Endothelial cell of umbilical vein (primary cell): ENCODE data around the gene DUSP15. TPM values are rescaled to one million over a fixed set of nuclear protein-coding genes. Genes with fewer than 3 reads are reported as not detected.

ENCODE experiments used
- BruUV-seq: library from RNA; stranded (reverse); fragments of 400-500 nt; replicated peaks from 2 replicates; lab custom pipeline; 2021; lab: Mats Ljungman, UMichigan
- CTCF ChIA-PET: fragments of 300-600, 350-600 bp; sonication (Branson Sonifier 250); formaldehyde crosslinking; loops from one replicate; lab custom pipeline; 2021; ENCODE audit warnings: antibody characterized with exemption, inconsistent platforms; lab: Charles Lee
- POLR2A ChIA-PET: fragments of 300-600, 350-600 bp; sonication (Branson Sonifier 250); formaldehyde crosslinking; loops from one replicate; lab custom pipeline; 2021; ENCODE audit warnings: antibody characterized with exemption, inconsistent platforms; lab: Charles Lee
- DNase-seq: peaks from one replicate; pipeline ENCODE4 v3.0.0-alpha.2; 2011; ENCODE audit warnings: low read depth, low spot score
- FAIRE-seq: peaks from 2 replicates; lab custom pipeline; 2011; peaks lifted over from hg19 to GRCh38; lab: Jason Lieb, UNC
- H2AFZ ChIP-seq: 2 replicates; pipeline ENCODE4 v1.6.0; 2012; ENCODE audit warnings: low read depth, low read length, control low read depth, inconsistent platforms
- H3K27ac ChIP-seq: 2 replicates; pipeline ENCODE4 v1.5.1; 2011; ENCODE audit warnings: low read depth, mild to moderate bottlenecking, control low read depth, low read length, moderate library complexity; ENCODE audit not compliant: insufficient read depth
- H3K27me3 ChIP-seq, 2 experiments: 2 replicates each; pipeline versions ENCODE4 v1.6.0 to v1.6.1; 2011; ENCODE audit warnings: low read length in 2 of 2, mixed read lengths in 1 of 2; ENCODE audit not compliant: control insufficient read depth in 2 of 2, insufficient read depth in 2 of 2
- H3K36me3 ChIP-seq, 2 experiments: 2 replicates in 1 of 2; 3 replicates in 1 of 2; pipeline ENCODE4 v1.5.1; 2011; ENCODE audit warnings: low read length in 2 of 2, mild to moderate bottlenecking in 1 of 2, moderate library complexity in 1 of 2; ENCODE audit not compliant: control insufficient read depth in 2 of 2, insufficient read depth in 2 of 2; ENCODE audit errors: extremely low read depth in 1 of 2
- H3K4me1 ChIP-seq: 3 replicates; pipeline ENCODE4 v1.5.1; 2011; ENCODE audit warnings: mild to moderate bottlenecking, low read length; ENCODE audit not compliant: control insufficient read depth, insufficient read depth; ENCODE audit errors: extremely low read depth
- H3K4me2 ChIP-seq: 2 replicates; pipeline ENCODE4 v1.6.1; 2011; ENCODE audit warnings: low read length, control low read depth, mixed read lengths; ENCODE audit not compliant: insufficient read depth
- H3K4me3 ChIP-seq, 3 experiments: fragments of 200-600 bp in 1 of 3; sonication (generic), shearing (Covaris generic) in 1 of 3; replicated peaks in 1 of 3; 2 replicates each; pipeline ENCODE4 v1.5.1; 2011 to 2016; ENCODE audit warnings: control low read depth in 3 of 3, low read length in 3 of 3, mild to moderate bottlenecking in 2 of 3, inconsistent platforms in 1 of 3, low read depth in 1 of 3, moderate library complexity in 1 of 3; ENCODE audit not compliant: insufficient read depth in 1 of 3
- H3K79me2 ChIP-seq: 2 replicates; pipeline ENCODE4 v1.6.0; 2012; ENCODE audit warnings: low read length, inconsistent platforms; ENCODE audit not compliant: control insufficient read depth, insufficient read depth
- H3K9ac ChIP-seq: replicated peaks from 2 replicates; pipeline ENCODE3; 2011; ENCODE audit warnings: low read length, control low read depth; ENCODE audit not compliant: insufficient read depth; ENCODE audit errors: extremely low read depth
- H3K9me1 ChIP-seq: replicated peaks from 3 replicates; pipeline ENCODE4 v1.6.0; 2011; ENCODE audit warnings: mild to moderate bottlenecking, low read length; ENCODE audit not compliant: control insufficient read depth, insufficient read depth; ENCODE audit errors: extremely low read depth
- H3K9me3 ChIP-seq: replicated peaks from 2 replicates; pipeline ENCODE4 v1.5.1; 2012; ENCODE audit warnings: low read length, inconsistent platforms; ENCODE audit not compliant: control insufficient read depth, insufficient read depth
- H4K20me1 ChIP-seq: replicated peaks from 2 replicates; pipeline ENCODE3; 2011; ENCODE audit warnings: mild to moderate bottlenecking, low read length; ENCODE audit not compliant: control insufficient read depth, insufficient read depth; ENCODE audit errors: extremely low read depth
- EZH2 ChIP-seq: IDR thresholded peaks from 2 replicates; pipeline ENCODE4 v1.6.1; 2012; ENCODE audit warnings: borderline replicate concordance, low read depth, mild to moderate bottlenecking, moderate library complexity, low read length, inconsistent platforms; ENCODE audit not compliant: severe bottlenecking
- FOS ChIP-seq: IDR thresholded peaks from 2 replicates; pipeline ENCODE4 v1.6.1; 2011; ENCODE audit warnings: mild to moderate bottlenecking, low read length, moderate library complexity, borderline replicate concordance; ENCODE audit not compliant: insufficient read depth
- GATA2 ChIP-seq: IDR thresholded peaks from 2 replicates; pipeline ENCODE4 v1.7.0; 2011; ENCODE audit warnings: low read depth, mild to moderate bottlenecking, moderate library complexity, mixed read lengths, low read length; ENCODE audit not compliant: insufficient read length, insufficient read depth
- JUN ChIP-seq: IDR thresholded peaks from 2 replicates; pipeline ENCODE4 v1.6.1; 2011; ENCODE audit warnings: borderline replicate concordance, low read depth; ENCODE audit not compliant: insufficient read length, insufficient read depth
- MYC ChIP-seq: IDR thresholded peaks from one replicate; pipeline ENCODE4 v1.6.1; 2011; ENCODE audit warnings: mild to moderate bottlenecking, low read depth, low read length
- POLR2A ChIP-seq: IDR thresholded peaks from 2 replicates; pipeline ENCODE4 v1.6.1; 2012; ENCODE audit warnings: low read depth, mild to moderate bottlenecking, control low read depth, low read length
- POLR2AphosphoS5 ChIP-seq: IDR thresholded peaks from 2 replicates; pipeline ENCODE4 v1.6.1; 2012; ENCODE audit warnings: low read depth, mild to moderate bottlenecking, control low read depth, low read length, moderate library complexity; ENCODE audit not compliant: insufficient read depth
- dilution Hi-C: fragments of 300-500 bp; cut with MboI; formaldehyde crosslinking; loops from one replicate; pipeline ENCODE4 v1.15.0; 2019; ENCODE audit warnings: low sequenced_read_pairs; ENCODE audit not compliant: extremely low pct_ligation_motif_present
- intact Hi-C: fragments of 100-400 bp; cut with micrococcal nuclease; formaldehyde crosslinking; loops from one replicate; pipeline ENCODE4 v1.10.0; 2022
- polyA plus RNA-seq, 4 experiments: library from polyadenylated mRNA; depleted of rRNA in 3 of 4; stranded (reverse) in 3 of 4; unstranded in 1 of 4; fragments of >200 nt; gene quantifications; 2 replicates each; pipeline versions ENCODE4 v1.2.1 to v1.2.3, GENCODE V29; 2011 to 2012; ENCODE audit warnings: missing spikeins in 1 of 4
- total RNA-seq: library from RNA; stranded (reverse); gene quantifications from 2 replicates; pipeline ENCODE4 v1.2.3, GENCODE V29; 2021
- TF ChIP-seq, protein P1 (sequence below): IDR thresholded peaks from 2 replicates; pipeline ENCODE4 v1.6.1; 2011; ENCODE audit not compliant: insufficient read depth, insufficient read length
- TF ChIP-seq, protein P2 (sequence below), 2 donors: IDR thresholded peaks; 1 replicate in 1 of 2; 2 replicates in 1 of 2; pipeline ENCODE4 v1.5.1; 2011; ENCODE audit warnings: low read length in 2 of 2, mild to moderate bottlenecking in 2 of 2, moderate library complexity in 2 of 2, control low read depth in 1 of 2, inconsistent platforms in 1 of 2, low read depth in 1 of 2; ENCODE audit not compliant: insufficient read depth in 1 of 2; ENCODE audit errors: extremely low read depth in 1 of 2

The DUSP15 gene
- total and polyA plus RNA-seq, 2 donors (not counting 3 experiments of a cell fraction or from before 2014, with no cell fraction given), result 0.33 TPM; not detected in 1

DNA sequence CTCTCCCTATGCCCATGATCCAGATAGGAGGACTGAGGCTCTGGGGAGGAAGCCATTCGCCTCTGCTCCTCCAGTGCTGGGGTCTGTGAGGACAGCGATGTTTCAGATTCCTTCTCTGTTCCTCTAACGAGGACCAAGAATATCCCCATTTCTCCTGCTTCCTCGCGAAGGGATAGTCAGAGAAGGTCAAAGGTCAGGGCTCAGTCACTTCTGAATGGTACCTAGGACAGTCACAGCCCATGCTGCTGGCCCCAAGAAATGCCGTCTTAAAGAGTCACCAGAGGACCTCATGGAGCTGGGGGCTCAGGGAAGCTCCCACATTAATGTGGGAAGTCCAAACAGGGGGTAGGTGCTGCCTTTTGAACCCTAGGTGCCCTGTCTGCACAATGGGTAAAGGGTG lies 27.0 kb downstream of the DUSP15 start:
- POLR2A ChIA-PET, result no interaction called here
- no peak for TF ChIP-seq MYC
- no peak for TF ChIP-seq GATA2
- Histone ChIP-seq H3K9ac (no peak overlapping the region), H2AFZ (no peak overlapping the region), H3K9me1 (no peaks in the 10 kb centered on the region), H3K9me3 (no peaks in the 10 kb centered on the region), H3K4me2 (no peak overlapping the region), H4K20me1 (no peaks in the 10 kb centered on the region), H3K27me3 (no peaks in the 10 kb centered on the region), H3K4me3 (no peak overlapping the region), H3K27ac (peak overlapping the region; percentile 64), H3K79me2 (no peaks in the 10 kb centered on the region), H3K36me3 (no peaks in the 10 kb centered on the region), H3K4me1 (peaks cover 27% of the 10 kb centered on the region)
- CTCF ChIA-PET, result interaction anchor here (1.0 to 18.2 kb wide), 5 partner anchors 9 to 188 kb away, joined by 3 to 619 read pairs (median 4); partner anchors contain the start of genes MYLK2 and PDRG1
- intact Hi-C loops (no loop called here), dilution Hi-C loops (no loop called here)
- no peak for DNase-seq
- BruUV-seq, result no TSS peak
- FAIRE-seq, result no peak

DNA sequence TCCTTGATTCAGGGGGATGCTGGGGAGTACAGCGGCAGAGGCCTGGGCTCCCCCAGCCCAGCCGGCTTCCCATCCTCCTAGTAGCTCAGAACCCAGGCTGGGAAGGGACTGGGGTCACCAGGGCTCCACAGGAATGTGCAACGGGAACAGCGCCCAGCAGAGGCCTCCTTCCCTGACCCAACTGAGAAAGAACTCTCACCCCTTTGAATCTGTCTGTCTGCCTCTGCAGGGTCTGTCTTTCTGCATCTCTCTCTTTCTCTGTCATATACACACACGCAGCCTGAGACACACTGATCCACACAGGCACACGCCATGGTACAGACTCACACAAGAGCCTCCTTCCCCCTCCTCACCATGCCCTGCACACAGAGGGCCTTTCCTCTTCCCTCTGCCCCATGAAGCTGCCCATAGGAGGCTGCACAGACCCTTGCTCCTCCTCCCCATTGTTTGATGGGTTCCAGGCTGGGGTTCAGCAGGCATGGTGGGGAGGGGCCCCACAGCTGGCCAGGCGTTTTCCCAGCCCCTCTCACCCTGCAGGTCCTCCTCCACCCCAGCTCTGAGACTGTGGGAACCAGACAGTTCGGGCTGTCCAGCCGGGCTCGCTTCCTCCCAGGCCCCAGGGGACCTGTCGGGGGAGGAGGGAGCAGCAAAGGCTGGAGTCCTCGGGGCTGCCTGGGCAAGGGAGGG lies 27.7 kb downstream of the DUSP15 start:
- DNase-seq (peak; percentile 44), FAIRE-seq (no peak)
- no TSS peak for BruUV-seq
- CTCF ChIA-PET, result interaction anchor here (1.0 to 18.2 kb wide), 5 partner anchors 10 to 188 kb away, joined by 3 to 619 read pairs (median 4); partner anchors contain the start of genes MYLK2 and PDRG1
- no peak overlapping the region for H3K4me3 ChIP-seq
- TF ChIP-seq GATA2, result no peak
- TF ChIP-seq, protein P1, sequence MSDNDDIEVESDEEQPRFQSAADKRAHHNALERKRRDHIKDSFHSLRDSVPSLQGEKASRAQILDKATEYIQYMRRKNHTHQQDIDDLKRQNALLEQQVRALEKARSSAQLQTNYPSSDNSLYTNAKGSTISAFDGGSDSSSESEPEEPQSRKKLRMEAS, result no peak
- no peak for TF ChIP-seq POLR2A
- TF ChIP-seq MYC, result no peak
- no peak for TF ChIP-seq FOS
- no peak for TF ChIP-seq POLR2AphosphoS5
- no peak for TF ChIP-seq EZH2
- no peak for TF ChIP-seq JUN
- TF ChIP-seq, protein P2, sequence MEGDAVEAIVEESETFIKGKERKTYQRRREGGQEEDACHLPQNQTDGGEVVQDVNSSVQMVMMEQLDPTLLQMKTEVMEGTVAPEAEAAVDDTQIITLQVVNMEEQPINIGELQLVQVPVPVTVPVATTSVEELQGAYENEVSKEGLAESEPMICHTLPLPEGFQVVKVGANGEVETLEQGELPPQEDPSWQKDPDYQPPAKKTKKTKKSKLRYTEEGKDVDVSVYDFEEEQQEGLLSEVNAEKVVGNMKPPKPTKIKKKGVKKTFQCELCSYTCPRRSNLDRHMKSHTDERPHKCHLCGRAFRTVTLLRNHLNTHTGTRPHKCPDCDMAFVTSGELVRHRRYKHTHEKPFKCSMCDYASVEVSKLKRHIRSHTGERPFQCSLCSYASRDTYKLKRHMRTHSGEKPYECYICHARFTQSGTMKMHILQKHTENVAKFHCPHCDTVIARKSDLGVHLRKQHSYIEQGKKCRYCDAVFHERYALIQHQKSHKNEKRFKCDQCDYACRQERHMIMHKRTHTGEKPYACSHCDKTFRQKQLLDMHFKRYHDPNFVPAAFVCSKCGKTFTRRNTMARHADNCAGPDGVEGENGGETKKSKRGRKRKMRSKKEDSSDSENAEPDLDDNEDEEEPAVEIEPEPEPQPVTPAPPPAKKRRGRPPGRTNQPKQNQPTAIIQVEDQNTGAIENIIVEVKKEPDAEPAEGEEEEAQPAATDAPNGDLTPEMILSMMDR (IDR thresholded peaks at IDR 0.05; ENCODE audit: extremely low read depth in 1 of 2, insufficient read depth in 1 of 2, low read depth in 1 of 2, low read length in 2 of 2), result no peak
- H3K27me3 ChIP-seq, result no peaks in the 10 kb centered on the region
- intact Hi-C loops (loop anchor here (1.0 kb wide), 1 partner anchor 19 kb away; no protein-coding TSS in a partner anchor), dilution Hi-C loops (no loop called here)
- H3K79me2 ChIP-seq, result no peaks in the 10 kb centered on the region
- POLR2A ChIA-PET, result no interaction called here
- peak overlapping the region; percentile 41 for H3K9ac ChIP-seq
- no peaks in the 10 kb centered on the region for H3K36me3 ChIP-seq
- peak overlapping the region; percentile 15 for H2AFZ ChIP-seq
- H3K27ac ChIP-seq, result peak overlapping the region; percentile 64
- H4K20me1 ChIP-seq, result no peaks in the 10 kb centered on the region
- H3K4me1 ChIP-seq, result peaks cover 34% of the 10 kb centered on the region
- H3K9me3 ChIP-seq, result no peaks in the 10 kb centered on the region
- H3K4me2 ChIP-seq, result peak overlapping the region; percentile 19
- no peaks in the 10 kb centered on the region for H3K9me1 ChIP-seq
